Activated CD8-positive, alpha-beta T cell treated with anti-CD3 and anti-CD28 coated beads, Interleukin-2, amount 10 ng/mL, durations not matched to agents 7 days and 5 days (primary cell): ENCODE results near the gene KIAA0232. TPM values are rescaled to one million over a fixed set of nuclear protein-coding genes. Genes with fewer than 3 reads are reported as not detected.

Experiments used
- ATAC-seq: fragments of 150-1000 bp; cut with Tn5 transposase; one replicate; pipeline ENCODE4 v1.10.0; 2021; ENCODE audit warnings: moderate library complexity
- CTCF ChIA-PET: fragments of 350-600 bp; sonication (Branson Sonifier 250); formaldehyde crosslinking; loops from one replicate; lab custom pipeline; 2021; ENCODE audit warnings: antibody characterized with exemption; lab: Charles Lee
- POLR2A ChIA-PET: fragments of 350-600 bp; sonication (Branson Sonifier 250); formaldehyde crosslinking; loops from one replicate; lab custom pipeline; 2021; ENCODE audit warnings: antibody characterized with exemption; lab: Charles Lee
- DNase-seq: peaks from one replicate; pipeline ENCODE4 v3.0.0-alpha.2; 2020
- H3K27ac Mint-ChIP-seq: one replicate; pipeline ENCODE4 v1.8.0; 2021; ENCODE audit warnings: mild to moderate bottlenecking, mixed read lengths
- H3K27me3 Mint-ChIP-seq: one replicate; pipeline ENCODE4 v1.8.0; 2021; ENCODE audit warnings: low read depth, mixed read lengths
- H3K36me3 Mint-ChIP-seq: one replicate; pipeline ENCODE4 v1.8.0; 2021; ENCODE audit warnings: low read depth, mixed read lengths
- H3K4me1 Mint-ChIP-seq: one replicate; pipeline ENCODE4 v1.8.0; 2021; ENCODE audit warnings: low read depth, mixed read lengths
- H3K4me3 Mint-ChIP-seq: one replicate; pipeline ENCODE4 v1.8.0; 2021; ENCODE audit warnings: mild to moderate bottlenecking, mixed read lengths
- H3K9me3 Mint-ChIP-seq: one replicate; pipeline ENCODE4 v1.8.0; 2022; ENCODE audit warnings: mixed read lengths; ENCODE audit not compliant: insufficient read depth
- total RNA-seq, 2 experiments: library from RNA; stranded (reverse); gene quantifications; one replicate each; pipeline ENCODE4 v1.2.3, GENCODE V29; 2021

KIAA0232 gene
- total RNA-seq, 2 experiments from 2014 or later: 18.4 to 19.5 TPM

- H3K27ac Mint-ChIP-seq: no peak overlapping the region
- H3K4me1 Mint-ChIP-seq: peaks cover 3% of the 10 kb centered on the region
- ChIA-PET POLR2A (interaction anchor here (0.9 kb wide), 1 partner anchor 13 kb away, joined by 3 read pairs; no protein-coding TSS in a partner anchor), CTCF (no interaction called here)
- H3K4me3 Mint-ChIP-seq: no peak overlapping the region
- DNase-seq (no peak), ATAC-seq (no peak)
- H3K9me3 Mint-ChIP-seq: no peaks in the 10 kb centered on the region
- H3K27me3 Mint-ChIP-seq: no peaks in the 10 kb centered on the region
- H3K36me3 Mint-ChIP-seq: peaks cover 29% of the 10 kb centered on the region
These were observed 57.1 kb downstream of the KIAA0232 start for GRCh38 chr4:6839579-6839978.

GRCh38 chr4:6840062-6840976 is 57.8 kb downstream of the KIAA0232 start:
- peaks cover 28% of the 10 kb centered on the region for H3K36me3 Mint-ChIP-seq
- ATAC-seq (no peak), DNase-seq (no peak)
- ChIA-PET POLR2A (interaction anchor here (0.9 kb wide), 1 partner anchor 14 kb away, joined by 3 read pairs; no protein-coding TSS in a partner anchor), CTCF (no interaction called here)
- no peaks in the 10 kb centered on the region for H3K4me1 Mint-ChIP-seq
- H3K27me3 Mint-ChIP-seq: no peaks in the 10 kb centered on the region
- no peak overlapping the region for H3K27ac Mint-ChIP-seq
- no peaks in the 10 kb centered on the region for H3K9me3 Mint-ChIP-seq
- no peak overlapping the region for H3K4me3 Mint-ChIP-seq

GRCh38 chr4:6845027-6845426 is 62.5 kb downstream of the KIAA0232 start:
- Mint-ChIP-seq H3K4me3 (no peak overlapping the region), H3K36me3 (peaks cover 36% of the 10 kb centered on the region), H3K9me3 (no peaks in the 10 kb centered on the region), H3K27me3 (no peaks in the 10 kb centered on the region), H3K4me1 (peaks cover 2% of the 10 kb centered on the region), H3K27ac (no peak overlapping the region)
- no peak for DNase-seq
- ChIA-PET CTCF (interaction anchor here (1.2 to 1.8 kb wide), 2 partner anchors 12 to 29 kb away, joined by 3 to 7 read pairs; no protein-coding TSS in a partner anchor), POLR2A (interaction anchor here (0.9 kb wide), 1 partner anchor 12 kb away, joined by 3 read pairs; no protein-coding TSS in a partner anchor)
- ATAC-seq: no peak

GRCh38 chr4:6845574-6845973 is 63.0 kb downstream of the KIAA0232 start:
- H3K4me1 Mint-ChIP-seq: peaks cover 2% of the 10 kb centered on the region
- H3K27ac Mint-ChIP-seq: no peak overlapping the region
- no peaks in the 10 kb centered on the region for H3K9me3 Mint-ChIP-seq
- ChIA-PET CTCF (interaction anchor here (1.2 to 1.8 kb wide), 2 partner anchors 11 to 28 kb away, joined by 3 to 7 read pairs; no protein-coding TSS in a partner anchor), POLR2A (interaction anchor here (0.9 kb wide), 1 partner anchor 12 kb away, joined by 3 read pairs; no protein-coding TSS in a partner anchor)
- H3K27me3 Mint-ChIP-seq: no peaks in the 10 kb centered on the region
- H3K4me3 Mint-ChIP-seq: no peak overlapping the region
- ATAC-seq: no peak
- peaks cover 38% of the 10 kb centered on the region for H3K36me3 Mint-ChIP-seq
- DNase-seq: no peak

GRCh38 chr4:6847178-6847577 is 64.7 kb downstream of the KIAA0232 start:
- CTCF ChIA-PET: interaction anchor here (1.0 kb wide), 1 partner anchor 70 kb away, joined by 3 read pairs; no protein-coding TSS in a partner anchor
- Mint-ChIP-seq H3K27me3 (no peaks in the 10 kb centered on the region), H3K36me3 (peaks cover 47% of the 10 kb centered on the region), H3K9me3 (peaks cover 14% of the 10 kb centered on the region), H3K4me3 (no peak overlapping the region), H3K4me1 (peaks cover 2% of the 10 kb centered on the region), H3K27ac (no peak overlapping the region)
- DNase-seq: no peak
- POLR2A ChIA-PET: no interaction called here
- no peak for ATAC-seq

GRCh38 chr4:6848717-6849305 is 66.3 kb downstream of the KIAA0232 start:
- H3K36me3 Mint-ChIP-seq: peaks cover 60% of the 10 kb centered on the region
- H3K27ac Mint-ChIP-seq: no peak overlapping the region
- ATAC-seq (no peak), DNase-seq (no peak)
- peaks cover 14% of the 10 kb centered on the region for H3K9me3 Mint-ChIP-seq
- ChIA-PET CTCF (interaction anchor here (1.5 kb wide), 1 partner anchor 24 kb away, joined by 6 read pairs; no protein-coding TSS in a partner anchor), POLR2A (no interaction called here)
- H3K27me3 Mint-ChIP-seq: no peaks in the 10 kb centered on the region
- no peak overlapping the region for H3K4me3 Mint-ChIP-seq
- H3K4me1 Mint-ChIP-seq: peaks cover 12% of the 10 kb centered on the region

- no peak for DNase-seq
- no peaks in the 10 kb centered on the region for H3K27me3 Mint-ChIP-seq
- H3K36me3 Mint-ChIP-seq: peaks cover 55% of the 10 kb centered on the region
- ChIA-PET POLR2A (no interaction called here), CTCF (no interaction called here)
- peaks cover 14% of the 10 kb centered on the region for H3K9me3 Mint-ChIP-seq
- ATAC-seq: no peak
- no peak overlapping the region for H3K27ac Mint-ChIP-seq
- H3K4me1 Mint-ChIP-seq: peaks cover 16% of the 10 kb centered on the region
- H3K4me3 Mint-ChIP-seq: no peak overlapping the region
These were observed 67.2 kb downstream of the KIAA0232 start for GRCh38 chr4:6849691-6850090.

- DNase-seq (no peak), ATAC-seq (no peak)
- CTCF ChIA-PET: interaction anchor here (2.9 kb wide), 1 partner anchor 22 kb away, joined by 11 read pairs; no protein-coding TSS in a partner anchor
- Mint-ChIP-seq H3K9me3 (peaks cover 14% of the 10 kb centered on the region), H3K27me3 (no peaks in the 10 kb centered on the region), H3K4me1 (peaks cover 26% of the 10 kb centered on the region), H3K27ac (no peak overlapping the region), H3K4me3 (no peak overlapping the region), H3K36me3 (peaks cover 47% of the 10 kb centered on the region)
- POLR2A ChIA-PET: no interaction called here
These were observed 68.9 kb downstream of the KIAA0232 start for GRCh38 chr4:6851431-6851830.

- Mint-ChIP-seq H3K4me1 (peaks cover 27% of the 10 kb centered on the region), H3K27me3 (no peaks in the 10 kb centered on the region), H3K9me3 (peaks cover 14% of the 10 kb centered on the region), H3K4me3 (no peak overlapping the region), H3K36me3 (peaks cover 50% of the 10 kb centered on the region), H3K27ac (no peak overlapping the region)
- no peak for ATAC-seq
- DNase-seq: no peak
- ChIA-PET CTCF (interaction anchor here (2.9 kb wide), 1 partner anchor 22 kb away, joined by 11 read pairs; no protein-coding TSS in a partner anchor), POLR2A (no interaction called here)
These were observed 69.4 kb downstream of the KIAA0232 start for GRCh38 chr4:6851962-6852361.

GRCh38 chr4:6852582-6852981 is 70.1 kb downstream of the KIAA0232 start:
- H3K9me3 Mint-ChIP-seq: peaks cover 14% of the 10 kb centered on the region
- peaks cover 56% of the 10 kb centered on the region for H3K36me3 Mint-ChIP-seq
- ATAC-seq (no peak), DNase-seq (no peak)
- H3K4me3 Mint-ChIP-seq: no peak overlapping the region
- no peak overlapping the region for H3K27ac Mint-ChIP-seq
- CTCF ChIA-PET: interaction anchor here (2.9 kb wide), 1 partner anchor 21 kb away, joined by 11 read pairs; no protein-coding TSS in a partner anchor
- H3K27me3 Mint-ChIP-seq: no peaks in the 10 kb centered on the region
- POLR2A ChIA-PET: no interaction called here
- peaks cover 27% of the 10 kb centered on the region for H3K4me1 Mint-ChIP-seq

- ChIA-PET POLR2A (interaction anchor here (1.1 kb wide), 1 partner anchor 145 kb away, joined by 3 read pairs; no protein-coding TSS in a partner anchor), CTCF (no interaction called here)
- H3K4me1 Mint-ChIP-seq: peaks cover 27% of the 10 kb centered on the region
- no peak overlapping the region for H3K4me3 Mint-ChIP-seq
- peaks cover 14% of the 10 kb centered on the region for H3K9me3 Mint-ChIP-seq
- peaks cover 53% of the 10 kb centered on the region for H3K36me3 Mint-ChIP-seq
- ATAC-seq: no peak
- no peak for DNase-seq
- H3K27ac Mint-ChIP-seq: no peak overlapping the region
- no peaks in the 10 kb centered on the region for H3K27me3 Mint-ChIP-seq
These were observed 71.7 kb downstream of the KIAA0232 start for GRCh38 chr4:6854098-6854744.
